ENCODE data around the gene EPB41. TPM values are rescaled to one million over a fixed set of nuclear protein-coding genes. Genes with fewer than 3 reads are reported as not detected.

The EPB41 gene
- total and polyA plus RNA-seq, 2 experiments from 2014 or later, result 26.8 to 112 TPM

DNA sequence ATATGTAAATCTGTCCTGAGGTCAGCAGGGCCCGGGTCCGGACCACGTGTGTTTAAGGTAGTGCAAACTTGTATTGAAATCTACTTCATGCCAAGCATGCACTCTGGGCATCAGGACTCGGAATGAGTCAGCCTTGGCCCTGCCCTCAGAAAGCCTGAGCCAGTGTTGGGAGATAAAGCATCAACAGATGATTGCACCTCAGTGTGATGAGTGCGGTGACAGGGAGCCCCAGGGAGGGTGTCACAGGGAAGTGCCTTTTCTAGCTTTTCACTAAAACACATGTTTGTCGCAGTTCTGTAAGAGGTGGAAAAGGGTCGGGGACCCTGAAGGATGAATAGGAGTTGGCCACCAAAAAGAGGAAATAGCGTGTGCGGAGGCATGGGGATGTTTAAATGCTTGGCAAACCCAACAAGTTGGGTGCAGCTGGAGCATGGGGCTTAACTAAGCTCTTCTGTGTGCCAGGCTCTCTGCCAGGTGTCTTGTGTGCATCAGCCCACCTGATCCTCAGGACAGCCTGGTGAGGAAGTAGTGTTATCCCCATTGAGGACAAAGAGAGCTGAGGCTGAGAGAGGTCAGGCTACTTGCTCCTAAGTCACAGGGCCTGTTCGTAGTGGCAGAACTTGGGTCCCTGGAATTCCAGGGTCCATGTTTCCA is 48.2 kb upstream of the EPB41 start (continued):
- TF ChIP-seq, protein P1, sequence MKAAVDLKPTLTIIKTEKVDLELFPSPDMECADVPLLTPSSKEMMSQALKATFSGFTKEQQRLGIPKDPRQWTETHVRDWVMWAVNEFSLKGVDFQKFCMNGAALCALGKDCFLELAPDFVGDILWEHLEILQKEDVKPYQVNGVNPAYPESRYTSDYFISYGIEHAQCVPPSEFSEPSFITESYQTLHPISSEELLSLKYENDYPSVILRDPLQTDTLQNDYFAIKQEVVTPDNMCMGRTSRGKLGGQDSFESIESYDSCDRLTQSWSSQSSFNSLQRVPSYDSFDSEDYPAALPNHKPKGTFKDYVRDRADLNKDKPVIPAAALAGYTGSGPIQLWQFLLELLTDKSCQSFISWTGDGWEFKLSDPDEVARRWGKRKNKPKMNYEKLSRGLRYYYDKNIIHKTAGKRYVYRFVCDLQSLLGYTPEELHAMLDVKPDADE (IDR thresholded peaks at IDR 0.05), result no peak
- TF ChIP-seq STAT1 (IDR thresholded peaks at IDR 0.05; ENCODE audit: unreplicated experiment) (no peak), ZNF114 (CRISPR knock-in tag; IDR thresholded peaks at IDR 0.05) (no peak)

DNA sequence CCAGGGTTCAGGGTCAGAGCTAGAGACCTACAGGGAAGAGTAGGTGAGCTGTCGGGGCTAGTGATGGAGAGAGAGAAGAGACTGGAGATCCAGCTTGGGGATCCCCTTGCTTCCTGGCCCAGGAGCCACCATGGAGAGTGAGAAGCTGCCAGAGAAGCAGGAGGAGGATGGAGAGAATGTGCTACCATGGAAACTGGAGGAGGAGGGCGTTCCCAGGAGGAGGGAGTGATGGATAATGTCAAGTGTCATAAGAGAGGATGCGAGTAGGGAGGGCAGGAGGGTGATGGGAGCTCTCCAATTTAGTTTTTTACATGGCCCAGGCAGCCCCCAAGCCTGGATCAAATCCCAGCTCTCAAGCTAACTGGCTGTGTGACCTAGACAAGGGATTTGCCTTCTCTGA is 46.5 kb upstream of the EPB41 start:
- Mint-ChIP-seq H3K27me3 (ENCODE audit: insufficient read depth, low read depth, poor library complexity) (peaks cover 10% of the 10 kb centered on the region), H3K9me3 (no peaks in the 10 kb centered on the region; the same call in 2 of the 3 replicates), H3K36me3 (ENCODE audit: low read depth) (no peaks in the 10 kb centered on the region), H3K27ac (no peak overlapping the region), H3K4me3 (no peak overlapping the region; the same call in 2 of the 3 replicates), H3K4me1 (peaks cover 4% of the 10 kb centered on the region; the same call in 2 of the 3 replicates)
- Histone ChIP-seq H3K4me2 (no peak overlapping the region), H2AFZ (no peak overlapping the region), H3K4me3 (no peak overlapping the region), H3K4me1 (ENCODE audit: insufficient read depth) (no peaks in the 10 kb centered on the region), H3F3A (replicated peaks; ENCODE audit: low read depth) (no peaks in the 10 kb centered on the region), H3K9me2 (ENCODE audit: insufficient read depth) (no peaks in the 10 kb centered on the region), H3K79me2 (replicated peaks; ENCODE audit: insufficient read depth) (no peaks in the 10 kb centered on the region), H3K27me3 (ENCODE audit: insufficient read depth) (no peaks in the 10 kb centered on the region), H3K36me3 (ENCODE audit: insufficient read depth) (no peaks in the 10 kb centered on the region; the same call in 1 of the 2 replicates), H4K20me1 (replicated peaks; ENCODE audit: insufficient read depth) (no peaks in the 10 kb centered on the region), H3K27ac (ENCODE audit: low read depth) (no peak overlapping the region)
- ATAC-seq, result no peak
- TF ChIP-seq CREB1 (CRISPR knock-in tag; IDR thresholded peaks at IDR 0.05; ENCODE audit: low read depth), result no peak
- no peak for TF ChIP-seq ZNF114 (CRISPR knock-in tag; IDR thresholded peaks at IDR 0.05)
- no peak for TF ChIP-seq POLR2AphosphoS5 (IDR thresholded peaks at IDR 0.05; ENCODE audit: low read depth)
- TF ChIP-seq JUNB (IDR thresholded peaks at IDR 0.05; ENCODE audit: unreplicated experiment), result no peak
- DNase-seq (ENCODE audit: low spot score), result no peak

DNA sequence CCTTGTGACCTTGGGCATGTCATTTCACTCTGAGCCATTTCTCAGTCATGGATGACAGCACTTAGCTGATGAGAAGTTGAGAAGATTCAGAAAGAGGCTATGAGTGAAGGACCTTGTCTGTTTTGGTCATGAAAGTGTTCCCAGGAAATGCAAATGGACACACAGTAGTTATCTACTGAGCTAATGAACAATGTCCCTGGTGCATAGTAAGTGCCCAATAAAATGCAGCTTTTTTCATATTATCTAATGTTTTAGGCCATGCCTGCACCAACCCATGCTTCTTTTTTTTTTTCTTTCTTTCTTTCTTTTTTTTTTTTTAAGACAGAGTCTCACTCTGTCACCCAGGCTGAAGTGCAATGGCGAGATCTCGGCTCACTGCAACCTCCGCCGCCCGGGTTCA is 44.4 kb upstream of the EPB41 start:
- H3K36me3 Mint-ChIP-seq (ENCODE audit: low read depth), result no peaks in the 10 kb centered on the region; the same call in 2 of the 3 replicates
- H3K9me2 ChIP-seq (ENCODE audit: insufficient read depth), result no peaks in the 10 kb centered on the region
- TF ChIP-seq JUNB (IDR thresholded peaks at IDR 0.05; ENCODE audit: unreplicated experiment), result no peak
- DNase-seq (ENCODE audit: low spot score), result no peak
- no peaks in the 10 kb centered on the region for H3K4me1 ChIP-seq (ENCODE audit: insufficient read depth)
- no peaks in the 10 kb centered on the region for H3K79me2 ChIP-seq (replicated peaks; ENCODE audit: insufficient read depth)
- no peak for ATAC-seq
- no peak overlapping the region for H3K27ac Mint-ChIP-seq
- peaks cover 10% of the 10 kb centered on the region for H3K27me3 Mint-ChIP-seq (ENCODE audit: insufficient read depth, low read depth, poor library complexity)
- no peaks in the 10 kb centered on the region for H4K20me1 ChIP-seq (replicated peaks; ENCODE audit: insufficient read depth)
- no peaks in the 10 kb centered on the region for H3K27me3 ChIP-seq (ENCODE audit: insufficient read depth)
- H3K4me2 ChIP-seq, result no peak overlapping the region
- peaks cover 3% of the 10 kb centered on the region; the same call in 2 of the 3 replicates for H3K4me1 Mint-ChIP-seq
- H3K9me3 Mint-ChIP-seq, result no peaks in the 10 kb centered on the region; the same call in 2 of the 3 replicates
- no peak overlapping the region for H2AFZ ChIP-seq
- H3K4me3 ChIP-seq, result no peak overlapping the region
- no peaks in the 10 kb centered on the region for H3F3A ChIP-seq (replicated peaks; ENCODE audit: low read depth)
- no peak overlapping the region for H3K4me3 Mint-ChIP-seq
- H3K36me3 ChIP-seq (ENCODE audit: insufficient read depth), result no peaks in the 10 kb centered on the region; the same call in 1 of the 2 replicates
- no peak overlapping the region for H3K27ac ChIP-seq (ENCODE audit: low read depth)
